Heart right ventricle (tissue), 16 donors: ENCODE results near the gene AMHR2. TPM values are rescaled to one million over a fixed set of nuclear protein-coding genes. Genes with fewer than 3 reads are reported as not detected.
A peak's percentile ranks its signal among the peaks of the same experiment; 100 is the strongest.
"Not testable (repeated sequence)": the region's sequence is repeated elsewhere in the genome, so short reads cannot be mapped to it uniquely, and the experiment has no call there.

Source experiments
- ATAC-seq, 8 donors: fragments of 200-7000 bp; cut with Tn5 transposase; one replicate each; pipeline ENCODE4 v1.9.1; 2020; ENCODE audit warnings: mild to moderate bottlenecking in 8 of 8, moderate library complexity in 8 of 8, moderate number of reproducible peaks in 1 of 8
- DNase-seq, 2 donors: peaks; one replicate each; pipeline ENCODE4 v3.0.0-alpha.2; 2020
- H3K27ac ChIP-seq, 10 donors: fragments of 200-600 bp; sonication (generic) in 2 of 10; one replicate each; pipeline versions ENCODE4 v1.5.0 to v1.8.0; 2020 to 2022; ENCODE audit warnings: mild to moderate bottlenecking in 3 of 10
- H3K27me3 ChIP-seq, 7 donors: fragments of 200-600 bp; one replicate each; pipeline ENCODE4 v1.8.0; 2021 to 2022; ENCODE audit warnings: mild to moderate bottlenecking in 2 of 7
- H3K36me3 ChIP-seq, 9 donors: fragments of 200-600 bp; sonication (generic) in 1 of 9; one replicate each; pipeline versions ENCODE4 v1.5.0 to v1.8.0; 2020 to 2022; ENCODE audit warnings: mild to moderate bottlenecking in 2 of 9
- H3K4me1 ChIP-seq, 9 donors: fragments of 200-600 bp; sonication (generic) in 1 of 9; one replicate each; pipeline versions ENCODE4 v1.5.0 to v1.8.0; 2020 to 2022; ENCODE audit warnings: mild to moderate bottlenecking in 4 of 9
- H3K4me3 ChIP-seq, 10 donors: fragments of 200-600 bp; sonication (generic) in 2 of 10; one replicate each; pipeline versions ENCODE4 v1.5.0 to v1.8.0; 2020 to 2022; ENCODE audit warnings: mild to moderate bottlenecking in 7 of 10, moderate library complexity in 2 of 10
- H3K9me3 ChIP-seq, 11 donors: fragments of 200-600 bp in 10 of 11; sonication (generic) in 2 of 11; one replicate each; pipeline versions ENCODE4 v1.5.0 to v1.8.0; 2013 to 2022; ENCODE audit warnings: mild to moderate bottlenecking in 2 of 11, control low read depth in 1 of 11, moderate library complexity in 1 of 11
- CTCF ChIP-seq, 9 donors: fragments of 200-600 bp; sonication (generic) in 2 of 9; IDR thresholded peaks; one replicate each; pipeline versions ENCODE4 v1.5.0 to v1.8.0; 2021 to 2022; ENCODE audit warnings: antibody characterized with exemption in 9 of 9, mild to moderate bottlenecking in 5 of 9, moderate library complexity in 1 of 9
- WGBS, 2 donors: extraction: QIAGEN DNeasy Blood & Tissue Kit; methylation state at CpG; one replicate each; pipeline ENCODE4 v1.1.7; 2013; ENCODE audit warnings: inconsistent platforms in 1 of 2; 5-methylcytosine and 5-hydroxymethylcytosine counted together
- intact Hi-C, 10 donors: fragments of 100-400 bp; cut with DNase I; formaldehyde crosslinking; loops; one replicate each; pipeline versions ENCODE4 v1.11.1 to v1.14.2; 2022
- polyA plus RNA-seq, 2 donors: library from polyadenylated mRNA; stranded (reverse); fragments of 200-250 nt; gene quantifications; one replicate each; pipeline ENCODE4 v1.2.3, GENCODE V29; 2013
- total RNA-seq, 10 donors: library from RNA; stranded (reverse); fragmentation: NEBNext Ultra II Directional in 3 of 10; extraction: Animal tissue kit (Norgen Biotek cat#: 25700) in 3 of 10; gene quantifications; one replicate each; pipeline versions ENCODE4 v1.2.1 to v1.2.4, GENCODE V29; 2021 to 2023
- donor health status: Arrhythmogenic right ventricular cardiomyopathy.
- donor health status: ischemic (EF 13 %, LVEDD 7.1; RV severe dilation, severe dysfunction).
- donor health status: healthy with polysubstance abuse.
- donor health status: DM: no; HTN: yes; CAD: no.
- donor health status: DM: no; HTN: no; CAD: no.
- donor health status: ischemic (EF 25% LVEDD 6.9; RV normal size, moderate dysfunction).
- donor health status: ischemic (EF 25% LVEDD 5.7; RV mildly dilated, moderate dysfunction).
- donor health status: healthy.
- donor health status: DM: yes; HTN: yes; CAD: no.
- donor health status: Ischemic cardiomyopathy.
- donor health status: ischemic (EF 35%, LVEDD 5.7; RV mildly dilated, moderate dysfunction).
- donor health status: nonischemic (EF 11% LVEDD 7.7; RV severe dilation, severe dysfunction).
- donor health status: DM: yes; HTN: yes; CAD: no.
- donor health status: PGD.
- donor health status: ischemic (EF 29% LVEDD 5.4; RV normal size, mild dysfunction).
- donor health status: nonischemic (EF 23%, LVEDD 6.1; RV moderate dilation, normal function).

AMHR2 gene
- total and polyA plus RNA-seq, 12 donors, result 0.24 to 0.94 (median 0.64) TPM; not detected in 7

DNA sequence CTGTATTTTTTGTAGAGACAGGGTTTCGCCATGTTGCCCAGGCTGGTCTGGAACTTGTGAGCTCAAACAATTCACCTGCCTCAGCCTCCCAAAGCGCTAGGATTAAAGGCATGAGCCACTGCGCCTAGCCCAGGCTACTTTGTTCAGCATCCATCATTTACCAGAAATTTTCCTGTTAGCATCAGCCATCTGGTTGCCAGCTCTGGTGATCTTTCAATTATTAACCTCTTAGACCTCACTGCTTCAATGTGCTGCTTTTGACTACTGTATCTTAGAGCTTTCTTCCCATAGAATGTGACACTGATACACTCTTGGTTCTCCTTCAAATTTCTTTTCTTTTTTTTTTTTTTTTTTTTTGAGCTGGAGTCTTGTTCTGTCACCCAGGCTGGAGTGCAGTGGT, 5.4 kb upstream of the AMHR2 start:
- WGBS, 2 donors, result 93 to 96% methylated on average over 3 of the region's 3 CpGs

DNA sequence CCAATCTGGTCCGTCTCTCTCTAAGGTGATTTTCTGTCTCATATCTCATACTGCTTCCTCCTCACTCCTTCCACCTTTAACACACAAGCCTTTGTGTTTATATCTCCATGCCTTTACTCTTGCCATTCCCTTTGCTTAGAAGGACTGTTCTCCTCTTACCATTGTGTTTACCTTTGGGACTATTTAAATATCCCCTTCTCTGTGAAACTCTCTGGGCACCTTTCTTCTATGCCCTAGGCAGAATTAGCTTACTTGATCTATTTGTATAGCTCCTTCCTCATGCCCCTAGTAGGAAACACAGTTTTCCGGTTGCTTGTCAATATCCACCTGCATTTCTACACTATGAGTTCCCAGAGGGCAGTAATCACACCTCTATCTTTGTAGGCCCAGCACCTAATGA, 3.9 kb upstream of the AMHR2 start:
- no peak overlapping the region for H3K27ac ChIP-seq
- intact Hi-C loops, result loop anchor here in 6 of 10 donors (2.0 to 5.0 kb wide), 5 partner anchors 37 to 92 kb away; partner anchors contain the start of genes NPFF (in 2 of the 6) and SP1 (in 1 of the 6)
- no peak for ATAC-seq
- H3K27me3 ChIP-seq, result no peaks in the 10 kb centered on the region
- WGBS, 2 donors, result 92 to 93% methylated on average over 2 of the region's 2 CpGs
- TF ChIP-seq CTCF (IDR thresholded peaks at IDR 0.05), result no peak
- H3K36me3 ChIP-seq, result no peaks in the 10 kb centered on the region
- H3K4me1 ChIP-seq, result peaks cover 6 to 35% (median 17%) of the 10 kb centered on the region in 9 donors
- DNase-seq, result no peak
- H3K4me3 ChIP-seq, result no peak overlapping the region
- H3K9me3 ChIP-seq, result no peaks in the 10 kb centered on the region

More for the DNA sequence above, 5.4 kb upstream of the AMHR2 start:
- ATAC-seq (no peak), DNase-seq (no peak)
- peaks cover 0 to 12% (median 0%) of the 10 kb centered on the region in 9 donors for H3K36me3 ChIP-seq
- H3K27ac ChIP-seq, result no peak overlapping the region
- no peak for TF ChIP-seq CTCF (IDR thresholded peaks at IDR 0.05)
- H3K9me3 ChIP-seq, result no peaks in the 10 kb centered on the region
- H3K4me1 ChIP-seq, result peaks cover 8 to 50% (median 29%) of the 10 kb centered on the region in 9 donors
- intact Hi-C loops, result loop anchor here in 1 of 10 donors (5.0 kb wide), 1 partner anchor 36 kb away; the partner anchor contains the start of gene SP1
- H3K27me3 ChIP-seq, result no peaks in the 10 kb centered on the region
- no peak overlapping the region for H3K4me3 ChIP-seq

- H3K4me3 ChIP-seq, H3K27ac ChIP-seq, H3K36me3 ChIP-seq, H3K27me3 ChIP-seq, DNase-seq, H3K9me3 ChIP-seq, ATAC-seq: not testable (repeated sequence)
- WGBS, 2 donors, result 91 to 94% methylated on average over 12 of the region's 12 CpGs
- intact Hi-C loops, result loop anchor here in 4 of 10 donors (5.0 kb wide), 3 partner anchors 70 to 95 kb away; partner anchors contain the start of gene NPFF (in 2 of the 4)
- H3K4me1 ChIP-seq, result peaks cover 0 to 18% (median 8%) of the 10 kb centered on the region in 9 donors
Measured at GRCh38 chr12:53422247-53422646, 1.4 kb upstream of the AMHR2 start.

DNA sequence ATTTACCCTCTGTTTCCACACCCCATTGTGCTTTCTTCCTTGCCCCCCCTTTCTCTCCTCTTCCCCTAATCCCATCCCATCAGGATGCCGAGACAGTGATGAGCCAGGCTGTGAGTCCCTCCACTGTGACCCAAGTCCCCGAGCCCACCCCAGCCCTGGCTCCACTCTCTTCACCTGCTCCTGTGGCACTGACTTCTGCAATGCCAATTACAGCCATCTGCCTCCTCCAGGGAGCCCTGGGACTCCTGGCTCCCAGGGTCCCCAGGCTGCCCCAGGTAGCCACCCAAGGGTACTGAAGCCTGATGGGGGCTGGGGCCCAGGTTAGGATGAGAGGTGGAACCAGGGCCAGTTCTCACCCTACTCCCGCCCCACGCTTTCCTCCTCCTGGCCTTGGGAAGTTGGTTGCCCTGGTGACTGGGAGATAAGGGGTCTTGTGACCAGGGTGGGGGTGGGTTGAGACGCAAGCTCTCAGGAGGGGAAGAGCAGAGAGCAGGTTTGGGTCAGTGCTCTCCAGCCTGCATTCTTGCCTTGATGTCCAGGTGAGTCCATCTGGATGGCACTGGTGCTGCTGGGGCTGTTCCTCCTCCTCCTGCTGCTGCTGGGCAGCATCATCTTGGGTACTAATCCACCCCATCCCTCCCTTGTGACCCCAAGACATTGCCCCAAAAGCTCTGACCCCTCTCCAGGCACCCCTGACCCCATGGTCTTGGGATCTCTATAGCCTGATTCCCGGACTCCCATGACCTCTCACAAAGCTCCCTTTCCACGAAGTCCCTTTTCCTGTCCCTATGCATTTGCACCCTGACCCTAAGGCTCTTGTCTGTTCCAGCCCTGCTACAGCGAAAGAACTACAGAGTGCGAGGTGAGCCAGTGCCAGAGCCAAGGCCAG, 1.2 kb downstream of the AMHR2 start:
- peak in 1 of 8 donors; percentile 4 for ATAC-seq
- H3K9me3 ChIP-seq, result no peaks in the 10 kb centered on the region
- DNase-seq, result no peak
- H3K4me3 ChIP-seq, result no peak overlapping the region
- H3K27ac ChIP-seq, result no peak overlapping the region
- no peaks in the 10 kb centered on the region for H3K36me3 ChIP-seq
- no peak for TF ChIP-seq CTCF (IDR thresholded peaks at IDR 0.05)
- intact Hi-C loops, result loop anchor here in 4 of 10 donors (5.0 kb wide), 3 partner anchors 73 to 98 kb away; partner anchors contain the start of gene NPFF (in 2 of the 4)
- H3K27me3 ChIP-seq, result no peaks in the 10 kb centered on the region
- 52 to 66% methylated on average over 9 of the region's 9 CpGs for WGBS, 2 donors
- peaks cover 0 to 11% (median 8%) of the 10 kb centered on the region in 9 donors for H3K4me1 ChIP-seq
